HCT116 (cell line): ENCODE data around the gene COPG1. TPM values are rescaled to one million over a fixed set of nuclear protein-coding genes. Genes with fewer than 3 reads are reported as not detected.

Experiments used
- ATAC-seq: fragments of 200-7000 bp; cut with Tn5 transposase; 2 replicates; pipeline ENCODE4 v1.9.1; 2020; ENCODE audit warnings: mild to moderate bottlenecking, moderate library complexity
- BruUV-seq: library from RNA; stranded (reverse); fragments of 400-500 nt; replicated peaks from 2 replicates; lab custom pipeline; 2021; lab: Mats Ljungman, UMichigan
- CTCF ChIA-PET: fragments of 300-600 bp; sonication (Branson Sonifier 250); formaldehyde crosslinking; loops from one replicate; lab custom pipeline; 2021; ENCODE audit warnings: antibody characterized with exemption; lab: Charles Lee
- POLR2A ChIA-PET: fragments of 300-600, 350-600 bp; sonication (Branson Sonifier 250); formaldehyde crosslinking; loops from one replicate; lab custom pipeline; 2021; ENCODE audit warnings: antibody characterized with exemption; lab: Charles Lee
- RAD21 ChIA-PET, 2 experiments: fragments of 300-600 bp; sonication (Branson Sonifier 250); formaldehyde crosslinking; loops; one replicate each; lab custom pipeline; 2023; ENCODE audit warnings: low total read pairs in 2 of 2; ENCODE audit not compliant: uncharacterized antibody in 2 of 2, unreplicated experiment in 2 of 2, low non-redundant PET in 1 of 2; lab: Charles Lee
- DNase-seq: peaks from one replicate; pipeline ENCODE4 v3.0.0-alpha.2; 2010; ENCODE audit warnings: low read depth, low spot score
- H2AFZ ChIP-seq: fragments of 200-600 bp; shearing (Covaris generic), sonication (generic); 2 replicates; pipeline ENCODE4 v1.6.1; 2017; ENCODE audit warnings: low read depth, mixed run types, mixed read lengths, antibody characterized with exemption, low read length; ENCODE audit not compliant: poor library complexity, severe bottlenecking
- H3K27ac ChIP-seq: 2 replicates; pipeline ENCODE4 v1.5.1; 2012; ENCODE audit warnings: low read depth, low read length
- H3K27me3 ChIP-seq: fragments of 200-600 bp; sonication (generic); 2 replicates; pipeline ENCODE4 v1.6.1; 2016; ENCODE audit warnings: mixed run types, low read length, mixed read lengths; ENCODE audit not compliant: insufficient read depth
- H3K36me3 ChIP-seq, 2 experiments: fragments of 200-500 bp in 1 of 2; fragments of 200-600 bp in 1 of 2; sonication (Bioruptor generic) in 1 of 2; sonication (generic) in 1 of 2; 2 replicates each; pipeline versions ENCODE4 v1.5.1 to v1.6.1; 2014 to 2016; ENCODE audit warnings: low read length in 2 of 2, inconsistent platforms in 1 of 2, mixed read lengths in 1 of 2, mixed run types in 1 of 2; ENCODE audit not compliant: insufficient read depth in 2 of 2, control insufficient read depth in 1 of 2
- H3K4me1 ChIP-seq, 2 experiments: fragments of 200-600 bp in 1 of 2; sonication (generic) in 1 of 2; 2 replicates each; pipeline versions ENCODE4 v1.5.1 to v1.6.1; 2012 to 2017; ENCODE audit warnings: low read length in 2 of 2, inconsistent platforms in 1 of 2, mild to moderate bottlenecking in 1 of 2, mixed read lengths in 1 of 2, mixed run types in 1 of 2, moderate library complexity in 1 of 2; ENCODE audit not compliant: insufficient read depth in 2 of 2, control insufficient read depth in 1 of 2
- H3K4me2 ChIP-seq: fragments of 200-600 bp; sonication (generic); 2 replicates; pipeline ENCODE4 v1.6.1; 2017; ENCODE audit warnings: mixed run types, low read length, mixed read lengths
- H3K4me3 ChIP-seq, 2 experiments: fragments of 200-600 bp in 1 of 2; sonication (generic) in 1 of 2; replicated peaks in 1 of 2; 2 replicates each; pipeline ENCODE4 v1.5.1; 2011 to 2016; ENCODE audit warnings: low read length in 2 of 2, control low read depth in 1 of 2, low read depth in 1 of 2, mild to moderate bottlenecking in 1 of 2, mixed read lengths in 1 of 2, mixed run types in 1 of 2
- H3K79me2 ChIP-seq: fragments of 200-600 bp; sonication (generic); 2 replicates; pipeline ENCODE4 v1.6.1; 2017; ENCODE audit warnings: mild to moderate bottlenecking, mixed run types, low read length, moderate library complexity, mixed read lengths; ENCODE audit not compliant: insufficient read depth
- H3K9ac ChIP-seq: fragments of 200-600 bp; sonication (generic); 2 replicates; pipeline ENCODE4 v1.6.1; 2016; ENCODE audit warnings: low read length, mixed read lengths
- H3K9me2 ChIP-seq: fragments of 200-600 bp; sonication (generic), shearing (Covaris generic); 2 replicates; pipeline ENCODE4 v1.6.1; 2017; ENCODE audit warnings: mixed run types, mild to moderate bottlenecking, moderate library complexity; ENCODE audit not compliant: insufficient read depth
- H3K9me3 ChIP-seq, 2 experiments: fragments of 200-500 bp in 1 of 2; fragments of 200-600 bp in 1 of 2; sonication (Bioruptor generic) in 1 of 2; sonication (generic) in 1 of 2; 2 replicates each; pipeline ENCODE4 v1.6.1; 2014 to 2017; ENCODE audit warnings: low read length in 2 of 2, mixed read lengths in 2 of 2, inconsistent platforms in 1 of 2, low read depth in 1 of 2, mild to moderate bottlenecking in 1 of 2, mixed run types in 1 of 2, moderate library complexity in 1 of 2; ENCODE audit not compliant: control insufficient read depth in 1 of 2, insufficient read depth in 1 of 2
- H4K20me1 ChIP-seq: fragments of 200-600 bp; sonication (generic), shearing (Covaris generic); 2 replicates; pipeline ENCODE4 v1.6.1; 2017; ENCODE audit warnings: mixed run types, mild to moderate bottlenecking, moderate library complexity; ENCODE audit not compliant: insufficient read depth
- CTCF ChIP-seq, 3 experiments: fragments of 200-600 bp in 1 of 3; sonication (generic) in 1 of 3; IDR thresholded peaks in 2 of 3; conservative IDR thresholded peaks in 1 of 3; 2 replicates each; pipeline ENCODE4 v1.5.1; 2012 to 2017; ENCODE audit warnings: low read depth in 2 of 3, low read length in 2 of 3, antibody characterized with exemption in 1 of 3, borderline replicate concordance in 1 of 3, control low read depth in 1 of 3, mild to moderate bottlenecking in 1 of 3, mixed read lengths in 1 of 3, mixed run types in 1 of 3, moderate library complexity in 1 of 3; ENCODE audit not compliant: insufficient read depth in 1 of 3
- RAD21 ChIP-seq: IDR thresholded peaks from 2 replicates; pipeline ENCODE4 v1.6.1; 2012; ENCODE audit warnings: low read depth, mild to moderate bottlenecking
- intact Hi-C: fragments of 100-400 bp; cut with micrococcal nuclease; formaldehyde crosslinking; loops from 2 replicates; pipeline ENCODE4 v1.10.0; 2022
- total RNA-seq: library from RNA; stranded (reverse); gene quantifications from one replicate; pipeline ENCODE4 v1.2.1, GENCODE V29; 2021; ENCODE audit not compliant: unreplicated experiment

Gene COPG1
- total RNA-seq, 1 experiment from 2014 or later: 182 TPM

DNA sequence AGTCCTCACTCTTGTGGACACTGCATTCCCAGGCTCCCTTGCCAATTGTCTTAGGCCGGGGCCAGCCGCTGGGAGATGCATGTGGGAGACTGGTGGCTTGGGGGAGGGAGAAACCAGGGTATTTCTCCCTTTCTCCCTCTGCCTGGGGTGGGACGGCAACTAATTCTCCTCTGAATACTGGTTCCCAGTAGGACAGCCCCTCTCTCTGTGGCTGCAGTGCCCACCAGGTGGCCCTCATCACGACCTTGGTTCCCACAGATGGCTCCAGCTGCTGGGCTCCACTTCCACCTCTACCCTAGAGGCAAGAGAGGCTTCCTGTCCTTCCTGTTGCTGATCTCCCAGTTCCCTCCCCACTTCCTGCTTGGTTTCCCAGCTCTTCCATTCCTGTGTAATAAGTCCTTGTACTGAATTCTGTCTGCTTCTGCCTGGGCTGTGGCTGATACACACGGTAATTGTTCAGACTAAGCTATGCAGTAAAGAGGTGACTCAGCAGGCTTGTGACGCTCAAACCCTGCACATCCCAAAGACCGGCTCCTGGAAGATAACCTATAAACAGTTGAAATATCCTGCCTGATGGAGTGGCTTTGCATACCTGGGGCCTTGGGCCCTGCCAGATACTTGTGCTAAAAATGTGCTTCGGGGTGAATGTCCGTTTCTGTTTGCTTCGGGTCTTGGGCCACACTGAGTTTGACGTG is 20.4 kb upstream of the COPG1 start:
- peak overlapping the region; percentile 90 for H2AFZ ChIP-seq
- H3K27me3 ChIP-seq: no peaks in the 10 kb centered on the region
- H4K20me1 ChIP-seq: no peaks in the 10 kb centered on the region
- no peaks in the 10 kb centered on the region for H3K79me2 ChIP-seq
- ChIA-PET CTCF (interaction anchor here (1.1 kb wide), 1 partner anchor 16 kb away, joined by 4 read pairs; no protein-coding TSS in a partner anchor), RAD21 (interaction anchor here in 1 of 2 experiments (1.4 kb wide), 1 partner anchor 16 kb away, joined by 4 read pairs; no protein-coding TSS in a partner anchor), POLR2A (no interaction called here)
- ATAC-seq (peak; percentile 25), DNase-seq (no peak)
- TF ChIP-seq RAD21: no peak
- TF ChIP-seq CTCF (IDR thresholded peaks at IDR 0.05 in 2 of 3, conservative IDR thresholded peaks at IDR 0.05 in 1 of 3; ENCODE audit: borderline replicate concordance in 1 of 3, insufficient read depth in 1 of 3, low read depth in 2 of 3, low read length in 2 of 3): peak in 1 of 3 experiments; percentile 20; a peak in 1 of 6 replicates
- peak overlapping the region; percentile 26 for H3K9ac ChIP-seq
- H3K4me1 ChIP-seq: peaks cover 36 to 74% of the 10 kb centered on the region in 2 experiments
- H3K4me2 ChIP-seq: peak overlapping the region; percentile 64
- H3K9me3 ChIP-seq: no peaks in the 10 kb centered on the region
- H3K36me3 ChIP-seq: no peaks in the 10 kb centered on the region
- H3K9me2 ChIP-seq: no peaks in the 10 kb centered on the region
- intact Hi-C loops: loop anchor here (5.0 kb wide), 1 partner anchor 47 kb away; the partner anchor contains the start of gene CNBP
- peak overlapping the region in 1 of 2 experiments; percentile 17; a peak in 1 of 4 replicates for H3K4me3 ChIP-seq
- no TSS peak for BruUV-seq
- H3K27ac ChIP-seq: peak overlapping the region; percentile 50
